Mesenchymal stem cell (in vitro differentiated cells and primary cell): ENCODE measurements around the gene DNAJC8.

Experiments
- DNase-seq: peaks from one replicate; pipeline ENCODE4 v3.0.0-alpha.2; 2013
- H2AFZ ChIP-seq: one replicate; pipeline ENCODE4 v1.6.1; 2013; ENCODE audit warnings: low read depth, mild to moderate bottlenecking, control low read depth, inconsistent platforms, low read length, moderate library complexity
- H2AK5ac ChIP-seq: 2 replicates; pipeline ENCODE4 v1.6.1; 2013; ENCODE audit warnings: low read length, moderate library complexity, mild to moderate bottlenecking, inconsistent platforms; ENCODE audit not compliant: severe bottlenecking
- H2BK120ac ChIP-seq: one replicate; pipeline ENCODE4 v1.6.1; 2013; ENCODE audit warnings: low read depth, mild to moderate bottlenecking, inconsistent platforms, low read length, moderate library complexity
- H2BK12ac ChIP-seq, 2 experiments: one replicate each; pipeline ENCODE4 v1.6.1; 2013; ENCODE audit warnings: inconsistent platforms in 2 of 2, low read length in 2 of 2, mild to moderate bottlenecking in 2 of 2, moderate library complexity in 2 of 2, control low read depth in 1 of 2
- H2BK15ac ChIP-seq: one replicate; pipeline ENCODE4 v1.6.1; 2013; ENCODE audit warnings: mild to moderate bottlenecking, low read depth, inconsistent platforms; ENCODE audit not compliant: poor library complexity, severe bottlenecking
- H2BK5ac ChIP-seq: 2 replicates; pipeline ENCODE4 v1.6.1; 2013; ENCODE audit warnings: low read depth, mild to moderate bottlenecking, low read length, control low read depth, inconsistent platforms; ENCODE audit not compliant: poor library complexity, severe bottlenecking
- H3K14ac ChIP-seq, 2 experiments: one replicate each; pipeline ENCODE4 v1.6.1; 2013; ENCODE audit warnings: inconsistent platforms in 2 of 2, low read length in 2 of 2, control low read depth in 1 of 2, mild to moderate bottlenecking in 1 of 2, moderate library complexity in 1 of 2
- H3K18ac ChIP-seq, 2 experiments: one replicate each; pipeline ENCODE4 v1.6.1; 2013; ENCODE audit warnings: inconsistent platforms in 2 of 2, low read length in 2 of 2, control low read depth in 1 of 2, low read depth in 1 of 2, mild to moderate bottlenecking in 1 of 2
- H3K23ac ChIP-seq, 2 experiments: one replicate each; pipeline ENCODE4 v1.6.1; 2013; ENCODE audit warnings: inconsistent platforms in 2 of 2, low read length in 2 of 2, mild to moderate bottlenecking in 2 of 2, moderate library complexity in 2 of 2, control low read depth in 1 of 2
- H3K27ac ChIP-seq: 2 replicates; pipeline ENCODE4 v1.5.1; 2013; ENCODE audit warnings: mild to moderate bottlenecking, moderate library complexity, low read length, control low read depth, inconsistent platforms; ENCODE audit not compliant: poor library complexity, severe bottlenecking
- H3K27me3 ChIP-seq, 2 experiments: 2 replicates each; pipeline versions ENCODE4 v1.6.1 to v1.7.0; 2013; ENCODE audit warnings: low read length in 2 of 2, mild to moderate bottlenecking in 2 of 2, moderate library complexity in 2 of 2, control low read depth in 1 of 2, inconsistent platforms in 1 of 2; ENCODE audit not compliant: control insufficient read depth in 1 of 2, insufficient read depth in 1 of 2
- H3K36me3 ChIP-seq, 2 experiments: 2 replicates each; pipeline versions ENCODE4 v1.6.1 to v1.7.0; 2013; ENCODE audit warnings: low read length in 2 of 2, control low read depth in 1 of 2, inconsistent platforms in 1 of 2, low read depth in 1 of 2, mild to moderate bottlenecking in 1 of 2; ENCODE audit not compliant: insufficient read depth in 2 of 2, control insufficient read depth in 1 of 2
- H3K4ac ChIP-seq, 2 experiments: one replicate each; pipeline ENCODE4 v1.6.1; 2013; ENCODE audit warnings: inconsistent platforms in 2 of 2, low read length in 2 of 2, mild to moderate bottlenecking in 2 of 2, moderate library complexity in 2 of 2, control low read depth in 1 of 2, low read depth in 1 of 2
- H3K4me1 ChIP-seq: 2 replicates; pipeline ENCODE4 v1.6.1; 2013; ENCODE audit warnings: low read depth, low read length, control low read depth; ENCODE audit not compliant: control insufficient read depth, insufficient read depth
- H3K4me2 ChIP-seq: 2 replicates; pipeline ENCODE4 v1.6.1; 2013; ENCODE audit warnings: low read length, mild to moderate bottlenecking, inconsistent platforms; ENCODE audit not compliant: poor library complexity, severe bottlenecking
- H3K4me3 ChIP-seq, 2 experiments: 2 replicates each; pipeline versions ENCODE4 v1.5.1 to v1.7.0; 2013; ENCODE audit warnings: low read length in 2 of 2, mild to moderate bottlenecking in 2 of 2, control low read depth in 1 of 2, low read depth in 1 of 2; ENCODE audit not compliant: insufficient read depth in 1 of 2
- H3K79me1 ChIP-seq: replicated peaks from 2 replicates; pipeline ENCODE4 v1.6.1; 2013; ENCODE audit warnings: mild to moderate bottlenecking, control low read depth, low read length, inconsistent platforms; ENCODE audit not compliant: poor library complexity, severe bottlenecking
- H3K9ac ChIP-seq: 2 replicates; pipeline ENCODE4 v1.7.0; 2013; ENCODE audit warnings: mild to moderate bottlenecking, low read length, moderate library complexity
- H3K9me3 ChIP-seq: 2 replicates; pipeline ENCODE4 v1.7.0; 2013; ENCODE audit warnings: mild to moderate bottlenecking, low read length; ENCODE audit not compliant: control insufficient read depth
- H4K8ac ChIP-seq: one replicate; pipeline ENCODE4 v1.6.1; 2013; ENCODE audit warnings: inconsistent platforms, mild to moderate bottlenecking, low read length, moderate library complexity
- H4K91ac ChIP-seq: one replicate; pipeline ENCODE4 v1.6.1; 2013; ENCODE audit warnings: mild to moderate bottlenecking, low read length, inconsistent platforms
- WGBS: methylation state at CpG from one replicate; pipeline ENCODE4 v1.1.7; 2013; ENCODE audit warnings: mixed read lengths; 5-methylcytosine and 5-hydroxymethylcytosine counted together

The DNAJC8 gene

DNA sequence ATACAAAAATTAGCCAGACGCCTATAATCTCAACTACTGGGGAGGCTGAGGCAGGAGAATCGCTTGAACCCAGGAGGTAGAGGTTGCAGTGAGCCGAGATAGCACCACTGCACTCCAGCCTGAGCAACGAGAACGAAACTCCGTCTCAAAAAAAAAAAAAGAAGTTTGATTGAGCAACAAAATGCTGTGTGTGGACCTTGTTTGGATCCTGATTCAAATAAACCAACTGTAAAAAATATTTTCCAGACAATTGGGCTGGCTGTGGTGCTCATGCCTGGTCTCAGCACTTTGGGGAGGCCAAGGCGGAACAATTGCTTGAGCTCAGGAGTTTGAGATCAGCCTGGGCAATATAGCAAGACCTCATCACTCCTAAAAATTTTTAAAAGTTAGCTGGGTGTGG lies 73.1 kb downstream of the DNAJC8 start:
- Histone ChIP-seq H3K4me2 (no peak overlapping the region), H3K4me1 (peaks cover 1% of the 10 kb centered on the region), H2BK5ac (no peak overlapping the region), H3K14ac (no peak overlapping the region), H3K27me3 (no peaks in the 10 kb centered on the region), H2BK12ac (no peak overlapping the region), H3K27ac (no peak overlapping the region), H3K4me3 (no peak overlapping the region), H2BK120ac (no peak overlapping the region), H2AFZ (no peak overlapping the region), H3K4ac (no peak overlapping the region), H2BK15ac (no peak overlapping the region), H3K23ac (no peak overlapping the region), H4K8ac (no peak overlapping the region), H2AK5ac (no peak overlapping the region), H3K79me1 (no peaks in the 10 kb centered on the region), H4K91ac (no peak overlapping the region), H3K9ac (no peak overlapping the region), H3K36me3 (no peaks in the 10 kb centered on the region), H3K9me3 (no peaks in the 10 kb centered on the region), H3K18ac (no peak overlapping the region)
- DNase-seq = no peak
- WGBS = 95% methylated on average over 6 of the region's 7 CpGs

DNA sequence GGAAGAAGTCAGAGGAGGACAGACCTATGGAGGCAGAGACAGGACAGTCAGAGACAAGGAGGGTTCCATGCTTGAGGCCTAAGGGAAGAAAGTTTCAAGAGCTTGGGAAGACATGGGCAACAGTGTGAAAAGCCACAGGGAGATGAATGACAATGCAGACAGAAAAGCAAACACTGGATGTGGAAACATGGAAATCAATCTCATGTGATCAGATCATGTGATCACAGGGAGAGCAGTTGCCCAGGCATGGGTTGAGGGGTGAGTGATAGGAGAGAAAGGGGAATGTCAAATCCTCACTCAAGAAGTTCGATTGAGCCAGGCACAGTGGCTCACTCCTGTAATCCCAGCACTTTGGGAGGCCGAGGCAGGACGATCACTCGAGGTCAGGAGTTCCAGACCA lies 73.6 kb downstream of the DNAJC8 start:
- no peak overlapping the region for H3K9ac ChIP-seq
- peaks cover 1% of the 10 kb centered on the region for H3K4me1 ChIP-seq
- no peak overlapping the region for H4K8ac ChIP-seq
- H3K18ac ChIP-seq = no peak overlapping the region
- H4K91ac ChIP-seq = no peak overlapping the region
- H2BK12ac ChIP-seq = no peak overlapping the region
- no peak for DNase-seq
- no peak overlapping the region for H3K27ac ChIP-seq
- 100% methylated on average over 3 of the region's 4 CpGs for WGBS
- H3K79me1 ChIP-seq = no peaks in the 10 kb centered on the region
- H3K4ac ChIP-seq = no peak overlapping the region
- H2BK5ac ChIP-seq = no peak overlapping the region
- H2BK15ac ChIP-seq = no peak overlapping the region
- H3K36me3 ChIP-seq = no peaks in the 10 kb centered on the region
- H2AK5ac ChIP-seq = no peak overlapping the region
- H3K14ac ChIP-seq = no peak overlapping the region
- no peaks in the 10 kb centered on the region for H3K27me3 ChIP-seq
- no peak overlapping the region for H3K23ac ChIP-seq
- H2BK120ac ChIP-seq = no peak overlapping the region
- no peak overlapping the region for H2AFZ ChIP-seq
- H3K4me3 ChIP-seq = no peak overlapping the region
- H3K4me2 ChIP-seq = no peak overlapping the region
- no peaks in the 10 kb centered on the region for H3K9me3 ChIP-seq

- Histone ChIP-seq H3K18ac (no peak overlapping the region), H2BK120ac (no peak overlapping the region), H4K91ac (no peak overlapping the region), H3K27ac (no peak overlapping the region), H2AFZ (no peak overlapping the region), H2AK5ac (no peak overlapping the region), H3K9ac (no peak overlapping the region), H3K23ac (no peak overlapping the region), H3K9me3 (no peaks in the 10 kb centered on the region), H3K4me2 (no peak overlapping the region), H2BK12ac (no peak overlapping the region), H3K4ac (no peak overlapping the region), H3K27me3 (no peaks in the 10 kb centered on the region), H3K36me3 (no peaks in the 10 kb centered on the region), H2BK5ac (no peak overlapping the region), H4K8ac (no peak overlapping the region), H3K4me1 (peaks cover 1% of the 10 kb centered on the region), H2BK15ac (no peak overlapping the region), H3K79me1 (no peaks in the 10 kb centered on the region), H3K14ac (no peak overlapping the region), H3K4me3 (no peak overlapping the region)
- no peak for DNase-seq
- WGBS = 98% methylated on average over 8 of the region's 8 CpGs
These were observed 74.9 kb downstream of the DNAJC8 start for GRCh38 chr1:28157894-28158293.

- Histone ChIP-seq H2BK12ac (peak overlapping the region in 1 of 2 experiments; percentile 51), H2AK5ac (no peak overlapping the region), H2AFZ (no peak overlapping the region), H3K18ac (no peak overlapping the region), H4K8ac (no peak overlapping the region), H3K4me3 (no peak overlapping the region), H2BK15ac (no peak overlapping the region), H3K4me1 (peaks cover 1% of the 10 kb centered on the region), H2BK5ac (no peak overlapping the region), H3K23ac (no peak overlapping the region), H3K79me1 (no peaks in the 10 kb centered on the region), H3K9ac (no peak overlapping the region), H3K27me3 (no peaks in the 10 kb centered on the region), H3K4me2 (no peak overlapping the region), H3K4ac (no peak overlapping the region), H2BK120ac (no peak overlapping the region), H3K27ac (no peak overlapping the region), H3K14ac (peak overlapping the region in 1 of 2 experiments; percentile 1), H4K91ac (no peak overlapping the region), H3K9me3 (no peaks in the 10 kb centered on the region), H3K36me3 (no peaks in the 10 kb centered on the region)
- DNase-seq = no peak
- 100% methylated on average over 3 of the region's 4 CpGs for WGBS
These were observed 76.0 kb downstream of the DNAJC8 start for GRCh38 chr1:28156821-28157220.
